AG04449 (cell line): ENCODE measurements around the gene UBXN4.
A peak's percentile ranks its signal among the peaks of the same experiment; 100 is the strongest.

Experiments
- CTCF ChIA-PET: fragments of 350-600 bp; formaldehyde crosslinking; extraction: SDS; loops from one replicate; lab custom pipeline; 2021; ENCODE audit warnings: antibody characterized with exemption; lab: Yijun Ruan, JAX
- POLR2A ChIA-PET: fragments of 400-600, 350-600 bp; formaldehyde crosslinking; extraction: SDS; loops from one replicate; lab custom pipeline; 2020; ENCODE audit warnings: antibody characterized with exemption, inconsistent platforms; lab: Yijun Ruan, JAX
- DNase-seq: peaks from one replicate; pipeline ENCODE4 v3.0.0-alpha.2; 2010; ENCODE audit warnings: low read depth, low spot score
- H3K4me3 ChIP-seq: 2 replicates; pipeline ENCODE4 v1.5.1; 2011; ENCODE audit warnings: low read depth, mild to moderate bottlenecking, control low read depth, low read length
- CTCF ChIP-seq: IDR thresholded peaks from one replicate; pipeline ENCODE4 v1.5.1; 2011; ENCODE audit warnings: mild to moderate bottlenecking, moderate library complexity, low read length, control low read depth, inconsistent platforms; ENCODE audit not compliant: insufficient read depth; ENCODE audit errors: missing control alignments

The UBXN4 gene

GRCh38 chr2:135817951-135818350 is 76.3 kb downstream of the UBXN4 start:
- CTCF ChIA-PET = interaction anchor here (0.7 to 7.8 kb wide), 3 partner anchors 10 to 21 kb away, joined by 3 to 78 read pairs (median 3); no protein-coding TSS in a partner anchor

GRCh38 chr2:135818937-135819610 is 77.4 kb downstream of the UBXN4 start:
- POLR2A ChIA-PET = no interaction called here
- H3K4me3 ChIP-seq = no peak overlapping the region
- TF ChIP-seq CTCF = peak; percentile 56
- CTCF ChIA-PET = interaction anchor here (0.7 to 7.8 kb wide), 6 partner anchors 13 to 37 kb away, joined by 3 to 78 read pairs (median 4); no protein-coding TSS in a partner anchor
- no peak for DNase-seq

More at GRCh38 chr2:135817951-135818350, 76.3 kb downstream of the UBXN4 start:
- no peak for DNase-seq
- TF ChIP-seq CTCF = no peak
- POLR2A ChIA-PET = no interaction called here
- H3K4me3 ChIP-seq = no peak overlapping the region

GRCh38 chr2:135820003-135820618 is 78.5 kb downstream of the UBXN4 start:
- no peak overlapping the region for H3K4me3 ChIP-seq
- CTCF ChIA-PET = interaction anchor here (0.6 to 7.8 kb wide), 7 partner anchors 10 to 38 kb away, joined by 3 to 78 read pairs (median 3); no protein-coding TSS in a partner anchor
- DNase-seq = no peak
- POLR2A ChIA-PET = interaction anchor here (1.0 kb wide), 1 partner anchor 19 kb away, joined by 3 read pairs; no protein-coding TSS in a partner anchor
- TF ChIP-seq CTCF = no peak

GRCh38 chr2:135821190-135821589 is 79.5 kb downstream of the UBXN4 start:
- no peak overlapping the region for H3K4me3 ChIP-seq
- ChIA-PET CTCF (interaction anchor here (1.0 to 7.8 kb wide), 3 partner anchors 10 to 24 kb away, joined by 3 to 78 read pairs (median 4); no protein-coding TSS in a partner anchor), POLR2A (no interaction called here)
- no peak for TF ChIP-seq CTCF
- no peak for DNase-seq

GRCh38 chr2:135822855-135823254 is 81.2 kb downstream of the UBXN4 start:
- ChIA-PET CTCF (interaction anchor here (1.2 to 1.4 kb wide), 2 partner anchors 20 to 25 kb away, joined by 4 to 6 read pairs; no protein-coding TSS in a partner anchor), POLR2A (no interaction called here)
- TF ChIP-seq CTCF = no peak
- H3K4me3 ChIP-seq = no peak overlapping the region
- DNase-seq = no peak

- H3K4me3 ChIP-seq = no peak overlapping the region
- no peak for DNase-seq
- ChIA-PET POLR2A (no interaction called here), CTCF (interaction anchor here (5.1 kb wide), 1 partner anchor 28 kb away, joined by 33 read pairs; no protein-coding TSS in a partner anchor)
- TF ChIP-seq CTCF = no peak
These were observed 83.5 kb downstream of the UBXN4 start for GRCh38 chr2:135825131-135825530.
